DND-41 (cell line): ENCODE measurements around the gene KLF17.

Experiments
- ATAC-seq: fragments of 200-7000 bp; cut with Tn5 transposase; 3 replicates; pipeline ENCODE4 v1.9.1; 2021; ENCODE audit warnings: low read depth; ENCODE audit not compliant: insufficient read depth
- DNase-seq: peaks from one replicate; pipeline ENCODE4 v3.0.0-alpha.2; 2020
- H2AFZ ChIP-seq: 2 replicates; pipeline ENCODE4 v1.6.0; 2012; ENCODE audit warnings: low read depth, low read length
- H3K27ac ChIP-seq: 2 replicates; pipeline ENCODE4 v1.5.1; 2012; ENCODE audit warnings: low read length, inconsistent platforms
- H3K27me3 ChIP-seq: fragments of 200-600 bp; sonication (generic); 2 replicates; pipeline ENCODE4 v1.6.0; 2012; ENCODE audit warnings: low read length, mild to moderate bottlenecking, inconsistent platforms; ENCODE audit not compliant: insufficient read depth, poor library complexity
- H3K36me3 ChIP-seq: 2 replicates; pipeline ENCODE4 v1.5.1; 2012; ENCODE audit warnings: low read length, inconsistent platforms; ENCODE audit not compliant: insufficient read depth
- H3K4me1 ChIP-seq: 2 replicates; pipeline ENCODE4 v1.5.1; 2012; ENCODE audit warnings: mild to moderate bottlenecking, low read length; ENCODE audit not compliant: insufficient read depth
- H3K4me2 ChIP-seq: 2 replicates; pipeline ENCODE4 v1.6.0; 2012; ENCODE audit warnings: mild to moderate bottlenecking, moderate library complexity, low read length, inconsistent platforms; ENCODE audit not compliant: insufficient read depth
- H3K4me3 ChIP-seq, 2 experiments: fragments of 200-600 bp in 1 of 2; shearing (Covaris generic) in 1 of 2; 2 replicates each; pipeline ENCODE4 v1.5.1; 2012 to 2016; ENCODE audit warnings: inconsistent platforms in 2 of 2, low read length in 2 of 2, mild to moderate bottlenecking in 2 of 2, low read depth in 1 of 2, moderate library complexity in 1 of 2
- H3K79me2 ChIP-seq: 2 replicates; pipeline ENCODE4 v1.6.0; 2012; ENCODE audit warnings: low read length, inconsistent platforms; ENCODE audit not compliant: insufficient read depth
- H3K9ac ChIP-seq: 2 replicates; pipeline ENCODE4 v1.6.0; 2012; ENCODE audit warnings: low read depth, mild to moderate bottlenecking, inconsistent platforms, low read length, moderate library complexity
- H3K9me3 ChIP-seq: 2 replicates; pipeline ENCODE4 v1.5.1; 2012; ENCODE audit warnings: low read length, moderate library complexity, mild to moderate bottlenecking, inconsistent platforms; ENCODE audit not compliant: insufficient read depth, severe bottlenecking
- H4K20me1 ChIP-seq: 2 replicates; pipeline ENCODE4 v1.6.0; 2012; ENCODE audit warnings: low read length; ENCODE audit not compliant: insufficient read depth
- CTCF ChIP-seq: IDR thresholded peaks from 2 replicates; pipeline ENCODE4 v1.5.1; 2012; ENCODE audit warnings: borderline replicate concordance, low read length, moderate library complexity, mild to moderate bottlenecking; ENCODE audit not compliant: poor library complexity, severe bottlenecking; ENCODE audit errors: extremely low read depth
- EZH2 ChIP-seq: IDR thresholded peaks from 3 replicates; pipeline ENCODE4 v1.6.1; 2012; ENCODE audit warnings: borderline replicate concordance, low read depth, mild to moderate bottlenecking, moderate library complexity, low read length, inconsistent platforms; ENCODE audit not compliant: severe bottlenecking

KLF17 gene

GRCh38 chr1:44151808-44152207 lies 33.2 kb downstream of the KLF17 start:
- TF ChIP-seq EZH2 (no peak), CTCF (no peak)
- DNase-seq (no peak), ATAC-seq (no peak)
- Histone ChIP-seq H3K79me2 (no peaks in the 10 kb centered on the region), H3K36me3 (no peaks in the 10 kb centered on the region), H3K9me3 (no peaks in the 10 kb centered on the region), H3K4me2 (no peak overlapping the region), H3K27ac (no peak overlapping the region), H3K4me1 (no peaks in the 10 kb centered on the region), H4K20me1 (no peaks in the 10 kb centered on the region), H3K27me3 (peaks cover 12% of the 10 kb centered on the region), H3K4me3 (no peak overlapping the region), H2AFZ (no peak overlapping the region), H3K9ac (no peak overlapping the region)

- H3K9me3 ChIP-seq: no peaks in the 10 kb centered on the region
- ATAC-seq (no peak), DNase-seq (no peak)
- peaks cover 12% of the 10 kb centered on the region for H3K27me3 ChIP-seq
- no peak overlapping the region for H3K4me2 ChIP-seq
- no peak overlapping the region for H3K9ac ChIP-seq
- no peaks in the 10 kb centered on the region for H3K4me1 ChIP-seq
- H3K36me3 ChIP-seq: no peaks in the 10 kb centered on the region
- no peaks in the 10 kb centered on the region for H3K79me2 ChIP-seq
- no peak overlapping the region for H3K27ac ChIP-seq
- H4K20me1 ChIP-seq: no peaks in the 10 kb centered on the region
- no peak overlapping the region for H3K4me3 ChIP-seq
- TF ChIP-seq CTCF: no peak
- TF ChIP-seq EZH2: no peak
- H2AFZ ChIP-seq: no peak overlapping the region
Measured at GRCh38 chr1:44152692-44153091, 34.1 kb downstream of the KLF17 start.

GRCh38 chr1:44154049-44154448 lies 35.4 kb downstream of the KLF17 start:
- Histone ChIP-seq H3K79me2 (no peaks in the 10 kb centered on the region), H3K4me2 (no peak overlapping the region), H3K36me3 (no peaks in the 10 kb centered on the region), H3K9ac (no peak overlapping the region), H3K4me1 (no peaks in the 10 kb centered on the region), H3K4me3 (no peak overlapping the region), H4K20me1 (no peaks in the 10 kb centered on the region), H3K27me3 (peaks cover 12% of the 10 kb centered on the region), H3K27ac (no peak overlapping the region), H2AFZ (no peak overlapping the region), H3K9me3 (no peaks in the 10 kb centered on the region)
- TF ChIP-seq CTCF: no peak
- no peak for TF ChIP-seq EZH2
- ATAC-seq: no peak
- no peak for DNase-seq

DNA sequence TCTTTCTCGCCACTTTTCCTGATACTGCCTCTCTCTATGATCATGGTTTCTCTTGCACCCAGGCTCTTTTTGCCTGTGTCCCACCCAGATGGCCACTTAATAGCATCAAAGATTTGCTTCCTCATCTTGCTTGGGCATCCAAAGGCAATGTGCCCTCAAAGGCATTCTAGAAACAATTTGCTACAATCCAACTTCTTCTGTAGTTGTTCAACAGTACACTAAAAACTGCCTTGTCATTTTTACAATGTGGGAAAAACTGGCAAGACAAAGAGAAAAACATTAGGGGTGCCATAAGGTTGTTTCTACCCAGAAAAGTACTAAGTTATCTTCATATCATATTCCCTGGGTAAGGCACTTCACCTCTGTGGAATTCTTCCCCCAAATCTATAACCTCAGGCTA lies 39.3 kb downstream of the KLF17 start:
- ATAC-seq: no peak
- Histone ChIP-seq H3K4me1 (no peaks in the 10 kb centered on the region), H3K27ac (no peak overlapping the region), H3K9ac (no peak overlapping the region), H3K79me2 (no peaks in the 10 kb centered on the region), H3K27me3 (peaks cover 2% of the 10 kb centered on the region), H2AFZ (no peak overlapping the region), H4K20me1 (no peaks in the 10 kb centered on the region), H3K4me2 (no peak overlapping the region), H3K9me3 (no peaks in the 10 kb centered on the region), H3K36me3 (no peaks in the 10 kb centered on the region), H3K4me3 (no peak overlapping the region)
- DNase-seq: no peak
- TF ChIP-seq CTCF: no peak
- TF ChIP-seq EZH2: no peak
